Tibial nerve (tissue), 4 donors: ENCODE results near the gene LDAF1. TPM values are rescaled to one million over a fixed set of nuclear protein-coding genes. Genes with fewer than 3 reads are reported as not detected.

Source experiments
- DNase-seq, 2 donors: peaks; one replicate each; pipeline ENCODE4 v3.0.0-alpha.2; 2019; ENCODE audit warnings: low spot score in 2 of 2
- H3K27ac ChIP-seq, 4 donors: fragments of 200-600 bp; sonication (generic) in 3 of 4; one replicate each; pipeline ENCODE4 v1.5.1; 2017 to 2019; ENCODE audit warnings: mild to moderate bottlenecking in 1 of 4
- H3K27me3 ChIP-seq, 2 donors: fragments of 200-600 bp; sonication (generic) in 1 of 2; one replicate each; pipeline versions ENCODE4 v1.5.1 to v1.6.0; 2017 to 2019
- H3K36me3 ChIP-seq, 3 donors: fragments of 200-600 bp; sonication (generic); one replicate each; pipeline ENCODE4 v1.5.1; 2018 to 2019
- H3K4me1 ChIP-seq, 4 donors: fragments of 200-600 bp; sonication (generic) in 3 of 4; one replicate each; pipeline ENCODE4 v1.5.1; 2017 to 2019
- H3K4me3 ChIP-seq, 4 donors: fragments of 200-600 bp; sonication (generic) in 3 of 4; one replicate each; pipeline ENCODE4 v1.5.1; 2017 to 2019; ENCODE audit warnings: mild to moderate bottlenecking in 1 of 4, moderate library complexity in 1 of 4
- H3K9me3 ChIP-seq, 4 donors: fragments of 200-600 bp; sonication (generic) in 3 of 4; one replicate each; pipeline ENCODE4 v1.5.1; 2017 to 2019
- CTCF ChIP-seq, 5 experiments: fragments of 200-600 bp in 3 of 5; fragments of 450-650 bp in 2 of 5; sonication (generic) in 3 of 5; IDR thresholded peaks; one replicate each; pipeline ENCODE4 v1.5.1; 2016 to 2019; ENCODE audit warnings: antibody characterized with exemption in 5 of 5, mild to moderate bottlenecking in 3 of 5, moderate library complexity in 2 of 5
- EP300 ChIP-seq, 2 donors: sonication (generic); formaldehyde crosslinking; IDR thresholded peaks; one replicate each; pipeline ENCODE4 v1.6.1; 2017; ENCODE audit warnings: antibody characterized with exemption in 2 of 2, mild to moderate bottlenecking in 1 of 2
- POLR2A ChIP-seq, 2 donors: fragments of 450-650 bp; IDR thresholded peaks; one replicate each; pipeline ENCODE4 v1.6.1; 2017; ENCODE audit warnings: antibody characterized with exemption in 2 of 2, mild to moderate bottlenecking in 2 of 2, moderate library complexity in 2 of 2
- WGBS, 2 donors: methylation state at CpG; one replicate each; pipeline ENCODE4 v1.1.5; 2018; 5-methylcytosine and 5-hydroxymethylcytosine counted together
- total RNA-seq, 4 donors: library from RNA; depleted of rRNA; stranded (reverse); fragments of >200 nt; gene quantifications; one replicate each; pipeline ENCODE4 v1.1.0, GENCODE V29; 2016

The LDAF1 gene
- total RNA-seq, 4 donors from 2014 or later: 24.3 to 57.0 (median 39.3) TPM

- TF ChIP-seq EP300 (IDR thresholded peaks at IDR 0.05) (no peak), CTCF (IDR thresholded peaks at IDR 0.05) (no peak), POLR2A (IDR thresholded peaks at IDR 0.05) (no peak)
- Histone ChIP-seq H3K27ac (peak overlapping the region; percentile 60 to 84 (median 78)), H3K4me3 (peak overlapping the region; percentile 61 to 81 (median 65)), H3K9me3 (no peaks in the 10 kb centered on the region), H3K36me3 (peaks cover 0 to 18% (median 0%) of the 10 kb centered on the region in 3 donors), H3K27me3 (no peaks in the 10 kb centered on the region), H3K4me1 (peaks cover 0 to 60% (median 15%) of the 10 kb centered on the region in 4 donors)
- WGBS, 2 donors: 9 to 12% methylated on average over 26 to 27 of the region's 27 CpGs
- DNase-seq: peak in 1 of 2 donors; percentile 10
These were observed 942 bp downstream of the LDAF1 start for GRCh38 chr16:21159281-21159951.

GRCh38 chr16:21160276-21160675 lies 1.8 kb downstream of the LDAF1 start:
- peaks cover 0 to 60% (median 15%) of the 10 kb centered on the region in 4 donors for H3K4me1 ChIP-seq
- peak overlapping the region in 1 of 4 donors; percentile 84 for H3K27ac ChIP-seq
- WGBS, 2 donors: 80 to 81% methylated on average over 1 of the region's 1 CpG
- no peaks in the 10 kb centered on the region for H3K9me3 ChIP-seq
- no peak overlapping the region for H3K4me3 ChIP-seq
- no peak for DNase-seq
- TF ChIP-seq CTCF (IDR thresholded peaks at IDR 0.05) (no peak), EP300 (IDR thresholded peaks at IDR 0.05) (no peak), POLR2A (IDR thresholded peaks at IDR 0.05) (no peak)
- H3K27me3 ChIP-seq: no peaks in the 10 kb centered on the region
- peaks cover 0 to 26% (median 0%) of the 10 kb centered on the region in 3 donors for H3K36me3 ChIP-seq

GRCh38 chr16:21161211-21161610 lies 2.7 kb downstream of the LDAF1 start:
- H3K27me3 ChIP-seq: no peaks in the 10 kb centered on the region
- TF ChIP-seq CTCF (IDR thresholded peaks at IDR 0.05) (no peak), EP300 (IDR thresholded peaks at IDR 0.05) (no peak), POLR2A (IDR thresholded peaks at IDR 0.05) (no peak)
- peaks cover 0 to 36% (median 0%) of the 10 kb centered on the region in 3 donors for H3K36me3 ChIP-seq
- 62 to 66% methylated on average over 2 of the region's 2 CpGs for WGBS, 2 donors
- peaks cover 0 to 60% (median 15%) of the 10 kb centered on the region in 4 donors for H3K4me1 ChIP-seq
- no peak overlapping the region for H3K4me3 ChIP-seq
- H3K27ac ChIP-seq: no peak overlapping the region
- no peaks in the 10 kb centered on the region for H3K9me3 ChIP-seq
- DNase-seq: no peak

- Histone ChIP-seq H3K27ac (no peak overlapping the region), H3K36me3 (peaks cover 0 to 45% (median 0%) of the 10 kb centered on the region in 3 donors), H3K4me3 (no peak overlapping the region), H3K4me1 (peaks cover 0 to 51% (median 14%) of the 10 kb centered on the region in 4 donors), H3K9me3 (no peaks in the 10 kb centered on the region), H3K27me3 (no peaks in the 10 kb centered on the region)
- WGBS, 2 donors: 47% methylated on average over 7 of the region's 7 CpGs
- TF ChIP-seq CTCF (IDR thresholded peaks at IDR 0.05) (no peak), EP300 (IDR thresholded peaks at IDR 0.05) (no peak)
- DNase-seq: no peak
These were observed 4.2 kb downstream of the LDAF1 start for GRCh38 chr16:21162661-21163151.

GRCh38 chr16:21163576-21163975 lies 5.1 kb downstream of the LDAF1 start:
- Histone ChIP-seq H3K4me1 (peaks cover 0 to 45% (median 8%) of the 10 kb centered on the region in 4 donors), H3K36me3 (peaks cover 0 to 49% (median 0%) of the 10 kb centered on the region in 3 donors), H3K4me3 (no peak overlapping the region), H3K27ac (peak overlapping the region in 1 of 4 donors; percentile 16), H3K27me3 (no peaks in the 10 kb centered on the region), H3K9me3 (no peaks in the 10 kb centered on the region)
- TF ChIP-seq EP300 (IDR thresholded peaks at IDR 0.05): no peak
- no peak for TF ChIP-seq CTCF (IDR thresholded peaks at IDR 0.05)
- TF ChIP-seq POLR2A (IDR thresholded peaks at IDR 0.05): no peak
- no peak for DNase-seq
- 75 to 90% methylated on average over 4 of the region's 4 CpGs for WGBS, 2 donors
